ENCODE results near the gene ZNF155. TPM values are rescaled to one million over a fixed set of nuclear protein-coding genes. Genes with fewer than 3 reads are reported as not detected.

ZNF155 gene
- 5.4 TPM for polyA plus RNA-seq (2013, experiment 1 of 2)
- 5.3 TPM for polyA plus RNA-seq (2013, experiment 2 of 2)

DNA sequence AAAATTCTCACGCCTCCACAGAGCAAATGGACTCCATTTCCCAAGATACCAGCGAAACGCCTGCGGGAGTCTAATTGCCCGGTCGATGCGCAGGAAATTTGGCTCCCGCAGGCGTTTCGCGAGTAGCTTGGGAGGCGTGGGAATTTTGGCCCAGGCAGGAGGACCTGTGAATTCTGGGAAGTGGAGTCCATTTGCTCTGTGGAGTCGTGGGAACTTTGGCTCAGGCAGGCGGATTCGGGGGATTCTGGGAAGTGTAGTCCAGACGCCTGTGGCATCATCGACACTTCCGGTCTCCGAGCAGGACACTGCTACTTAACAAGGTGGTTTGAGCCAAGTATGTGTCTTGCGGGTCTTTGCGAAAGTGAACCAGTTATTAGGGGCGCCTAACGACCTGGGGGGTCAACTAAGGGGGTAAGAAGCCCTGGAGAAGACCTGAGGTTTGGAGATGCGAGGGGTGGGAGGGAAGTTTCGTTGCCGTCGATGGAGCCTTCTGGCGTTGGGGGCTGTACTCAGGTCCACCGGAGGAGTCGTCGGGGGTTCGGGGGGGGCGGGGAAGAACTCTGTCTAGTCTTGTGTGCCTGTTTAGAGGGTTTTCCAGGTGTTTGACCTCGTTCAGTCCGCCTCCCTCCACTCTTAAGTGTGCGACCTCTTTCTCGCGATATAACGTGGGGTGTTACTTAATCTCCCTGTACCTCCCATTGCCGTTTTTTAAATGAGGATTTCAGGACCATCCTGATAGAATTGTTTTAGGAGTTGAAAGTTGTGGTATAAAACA, at the start of gene ZNF155:
Gene ZNF155 (plus strand): TSS at position 277 of the 775 bp plus-strand sequence. CDS start 4,356 bp downstream, outside the sequence.
- no peak within 1 kb of the TSS for H2BK120ac ChIP-seq (ENCODE audit: low read depth, low read length)
- H3K36me3 ChIP-seq (ENCODE audit: control insufficient read depth in 1 of 2, insufficient read depth in 2 of 2, low read depth in 1 of 2, low read length in 2 of 2), result peaks cover 0 to 17% of the 10 kb centered on the region in 2 experiments
- H4K8ac ChIP-seq (ENCODE audit: low read length), result peak within 1 kb of the TSS; percentile 78
- no peak within 1 kb of the TSS for H4K91ac ChIP-seq (ENCODE audit: low read length)
- no peak within 1 kb of the TSS for H3K23ac ChIP-seq (ENCODE audit: low read length in 2 of 2)
- no peak within 1 kb of the TSS for H3K14ac ChIP-seq (ENCODE audit: low read length in 2 of 2)
- H3K9ac ChIP-seq (ENCODE audit: low read length), result peak within 1 kb of the TSS; percentile 85
- peak within 1 kb of the TSS; percentile 81 for H2AFZ ChIP-seq (ENCODE audit: low read depth, low read length)
- H3K27ac ChIP-seq (ENCODE audit: low read length, poor library complexity, severe bottlenecking), result no peak within 1 kb of the TSS
- H3K4me1 ChIP-seq (ENCODE audit: control insufficient read depth, insufficient read depth, low read depth, low read length), result peaks cover 3% of the 10 kb centered on the region
- H2BK12ac ChIP-seq (ENCODE audit: low read length in 2 of 2), result peak within 1 kb of the TSS in 1 of 2 experiments; percentile 31
- no peak within 1 kb of the TSS for H2AK5ac ChIP-seq (ENCODE audit: low read length, severe bottlenecking)
- H3K9me3 ChIP-seq (ENCODE audit: control insufficient read depth, low read length), result peaks cover 6% of the 10 kb centered on the region
- H3K27me3 ChIP-seq (ENCODE audit: control insufficient read depth in 1 of 2, insufficient read depth in 1 of 2, low read length in 2 of 2), result no peaks in the 10 kb centered on the region
- H3K79me1 ChIP-seq (replicated peaks; ENCODE audit: low read length, poor library complexity, severe bottlenecking), result peaks cover 14% of the 10 kb centered on the region
- peak within 1 kb of the TSS; percentile 88 for H3K4me2 ChIP-seq (ENCODE audit: low read length, poor library complexity, severe bottlenecking)
- peak within 1 kb of the TSS in 1 of 2 experiments; percentile 50 for H3K4ac ChIP-seq (ENCODE audit: low read depth in 1 of 2, low read length in 2 of 2)
- WGBS, result under 1% methylated on average over 32 of the region's 40 CpGs
- peak within 1 kb of the TSS; percentile 73 to 88 for H3K4me3 ChIP-seq (ENCODE audit: insufficient read depth in 1 of 2, low read depth in 1 of 2, low read length in 2 of 2)
- no peak within 1 kb of the TSS for H2BK5ac ChIP-seq (ENCODE audit: low read depth, low read length, poor library complexity, severe bottlenecking)
- no peak within 1 kb of the TSS for H2BK15ac ChIP-seq (ENCODE audit: low read depth, poor library complexity, severe bottlenecking)
- DNase-seq, result peak; percentile 98
- peak within 1 kb of the TSS in 1 of 2 experiments; percentile 84 for H3K18ac ChIP-seq (ENCODE audit: low read depth in 1 of 2, low read length in 2 of 2)

- no peak within 1 kb of the TSS for H2AK5ac ChIP-seq (ENCODE audit: low read length, severe bottlenecking)
- H4K91ac ChIP-seq (ENCODE audit: low read length), result peak within 1 kb of the TSS; percentile 83
- peak within 1 kb of the TSS; percentile 66 for H2AFZ ChIP-seq (ENCODE audit: low read depth, low read length)
- H2BK5ac ChIP-seq (ENCODE audit: low read depth, low read length, poor library complexity, severe bottlenecking), result peak within 1 kb of the TSS; percentile 21
- peaks cover 13% of the 10 kb centered on the region for H3K79me1 ChIP-seq (replicated peaks; ENCODE audit: low read length, poor library complexity, severe bottlenecking)
- DNase-seq, result peak; percentile 94
- H3K4ac ChIP-seq (ENCODE audit: low read depth in 1 of 2, low read length in 2 of 2), result peak within 1 kb of the TSS; percentile 62 to 81
- H4K8ac ChIP-seq (ENCODE audit: low read length), result peak within 1 kb of the TSS; percentile 97
- no peaks in the 10 kb centered on the region for H3K9me3 ChIP-seq (ENCODE audit: control insufficient read depth, low read length)
- H3K4me1 ChIP-seq (ENCODE audit: control insufficient read depth, insufficient read depth, low read depth, low read length), result no peaks in the 10 kb centered on the region
- peak within 1 kb of the TSS; percentile 88 for H3K9ac ChIP-seq (ENCODE audit: low read length)
- H2BK12ac ChIP-seq (ENCODE audit: low read length in 2 of 2), result no peak within 1 kb of the TSS
- peak within 1 kb of the TSS; percentile 44 to 70 for H3K18ac ChIP-seq (ENCODE audit: low read depth in 1 of 2, low read length in 2 of 2)
- peak within 1 kb of the TSS; percentile 74 to 87 for H3K4me3 ChIP-seq (ENCODE audit: insufficient read depth in 1 of 2, low read depth in 1 of 2, low read length in 2 of 2)
- peak within 1 kb of the TSS in 1 of 2 experiments; percentile 53 for H3K14ac ChIP-seq (ENCODE audit: low read length in 2 of 2)
- H2BK120ac ChIP-seq (ENCODE audit: low read depth, low read length), result peak within 1 kb of the TSS; percentile 61
- H3K36me3 ChIP-seq (ENCODE audit: control insufficient read depth in 1 of 2, insufficient read depth in 2 of 2, low read depth in 1 of 2, low read length in 2 of 2), result peaks cover 12 to 26% of the 10 kb centered on the region in 2 experiments
- no peaks in the 10 kb centered on the region for H3K27me3 ChIP-seq (ENCODE audit: control insufficient read depth in 1 of 2, insufficient read depth in 1 of 2, low read length in 2 of 2)
- H3K23ac ChIP-seq (ENCODE audit: low read length in 2 of 2), result peak within 1 kb of the TSS in 1 of 2 experiments; percentile 79
- H2BK15ac ChIP-seq (ENCODE audit: low read depth, poor library complexity, severe bottlenecking), result peak within 1 kb of the TSS; percentile 83
- H3K27ac ChIP-seq (ENCODE audit: low read length, poor library complexity, severe bottlenecking), result peak within 1 kb of the TSS; percentile 89
- under 1% methylated on average over 42 of the region's 42 CpGs for WGBS
- H3K4me2 ChIP-seq (ENCODE audit: low read length, poor library complexity, severe bottlenecking), result peak within 1 kb of the TSS; percentile 79
Observed at GRCh38 chr19:43934985-43935708, 48.8 kb upstream of the ZNF155 start, which contains the start of gene ZNF45. TSS of gene ZNF45 (minus strand) at chr19:43935282. CDS start at chr19:43922185, 13,097 bp downstream.

DNA sequence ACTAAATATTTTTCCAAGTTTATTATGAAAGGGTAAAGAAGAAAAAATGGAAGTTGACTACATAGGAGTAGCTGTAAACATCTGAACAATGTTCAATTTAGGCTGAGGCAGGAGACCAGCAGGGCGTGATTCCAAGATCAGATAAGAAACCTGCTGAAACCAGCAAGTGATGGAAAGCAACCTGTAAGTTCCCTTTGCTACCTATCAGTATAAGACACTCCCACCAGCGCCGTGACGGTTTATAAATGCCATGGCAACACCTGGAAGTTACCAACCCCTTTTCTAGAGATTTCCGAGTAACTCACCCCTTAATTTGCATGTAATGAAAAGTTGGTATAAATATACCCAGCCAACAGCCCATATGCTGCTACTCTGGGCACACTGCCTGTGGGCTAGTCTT, 47.8 kb upstream of the ZNF155 start:
- no peak overlapping the region for H4K91ac ChIP-seq (ENCODE audit: low read length)
- H3K18ac ChIP-seq (ENCODE audit: low read depth in 1 of 2, low read length in 2 of 2), result no peak overlapping the region
- peaks cover 9% of the 10 kb centered on the region for H3K79me1 ChIP-seq (replicated peaks; ENCODE audit: low read length, poor library complexity, severe bottlenecking)
- H2BK120ac ChIP-seq (ENCODE audit: low read depth, low read length), result no peak overlapping the region
- peaks cover 8 to 16% of the 10 kb centered on the region in 2 experiments for H3K36me3 ChIP-seq (ENCODE audit: control insufficient read depth in 1 of 2, insufficient read depth in 2 of 2, low read depth in 1 of 2, low read length in 2 of 2)
- no peak overlapping the region for H2AK5ac ChIP-seq (ENCODE audit: low read length, severe bottlenecking)
- peak overlapping the region; percentile 88 for H3K9ac ChIP-seq (ENCODE audit: low read length)
- no peak overlapping the region for H3K23ac ChIP-seq (ENCODE audit: low read length in 2 of 2)
- H3K4me3 ChIP-seq (ENCODE audit: insufficient read depth in 1 of 2, low read depth in 1 of 2, low read length in 2 of 2), result no peak overlapping the region
- no peak for DNase-seq
- H3K4ac ChIP-seq (ENCODE audit: low read depth in 1 of 2, low read length in 2 of 2), result no peak overlapping the region
- H4K8ac ChIP-seq (ENCODE audit: low read length), result no peak overlapping the region
- no peak overlapping the region for H2AFZ ChIP-seq (ENCODE audit: low read depth, low read length)
- no peak overlapping the region for H2BK12ac ChIP-seq (ENCODE audit: low read length in 2 of 2)
- no peak overlapping the region for H2BK15ac ChIP-seq (ENCODE audit: low read depth, poor library complexity, severe bottlenecking)
- H3K27ac ChIP-seq (ENCODE audit: low read length, poor library complexity, severe bottlenecking), result no peak overlapping the region
- no peak overlapping the region for H3K4me2 ChIP-seq (ENCODE audit: low read length, poor library complexity, severe bottlenecking)
- H3K9me3 ChIP-seq (ENCODE audit: control insufficient read depth, low read length), result peaks cover 1% of the 10 kb centered on the region
- H3K4me1 ChIP-seq (ENCODE audit: control insufficient read depth, insufficient read depth, low read depth, low read length), result no peaks in the 10 kb centered on the region
- WGBS, result 68% methylated on average over 4 of the region's 5 CpGs
- no peak overlapping the region for H3K14ac ChIP-seq (ENCODE audit: low read length in 2 of 2)
- no peak overlapping the region for H2BK5ac ChIP-seq (ENCODE audit: low read depth, low read length, poor library complexity, severe bottlenecking)
- H3K27me3 ChIP-seq (ENCODE audit: control insufficient read depth in 1 of 2, insufficient read depth in 1 of 2, low read length in 2 of 2), result no peaks in the 10 kb centered on the region
